Activated T-helper 2 cell treated with anti-CD3 and anti-CD28 coated beads, Interferon-gamma antibody, Interleukin-2, Interleukin-4, amounts not matched to agents 10 μg/mL and 5 μg/mL and 100 μg/mL, durations not matched to agents 14 hours and 24 hours and 36 hours (primary cell): ENCODE measurements around the gene TNFSF10. TPM values are rescaled to one million over a fixed set of nuclear protein-coding genes. Genes with fewer than 3 reads are reported as not detected.
A peak's percentile ranks its signal among the peaks of the same experiment; 100 is the strongest.

Experiments
- DNase-seq: peaks from one replicate; pipeline ENCODE4 v3.0.0; 2021; ENCODE audit warnings: low spot score
- H3K27ac Mint-ChIP-seq: one replicate; pipeline ENCODE4 v1.8.0; 2021; ENCODE audit warnings: mixed read lengths
- H3K27me3 Mint-ChIP-seq: one replicate; pipeline ENCODE4 v1.8.0; 2021; ENCODE audit warnings: low read depth, mixed read lengths
- H3K36me3 Mint-ChIP-seq: one replicate; pipeline ENCODE4 v1.8.0; 2021; ENCODE audit warnings: low read depth, mixed read lengths
- H3K4me1 Mint-ChIP-seq: one replicate; pipeline ENCODE4 v1.8.0; 2021; ENCODE audit warnings: low read depth, mixed read lengths
- H3K4me3 Mint-ChIP-seq: one replicate; pipeline ENCODE4 v1.8.0; 2021; ENCODE audit warnings: low read depth, mild to moderate bottlenecking, moderate library complexity, mixed read lengths
- H3K9me3 Mint-ChIP-seq: one replicate; pipeline ENCODE4 v1.8.0; 2021; ENCODE audit warnings: mixed read lengths
- intact Hi-C: fragments of 100-400 bp; cut with micrococcal nuclease; formaldehyde crosslinking; loops from one replicate; pipeline ENCODE4 v1.15.1; 2023
- total RNA-seq: library from RNA; stranded (reverse); gene quantifications from 2 replicates; pipeline ENCODE4 v1.2.3, GENCODE V29; 2022

Gene TNFSF10
- total RNA-seq, 1 donor from 2014 or later, result 54.8 TPM

- Mint-ChIP-seq H3K27ac (peak overlapping the region; percentile 92), H3K36me3 (peaks cover 62% of the 10 kb centered on the region), H3K4me3 (peak overlapping the region; percentile 98), H3K9me3 (no peaks in the 10 kb centered on the region), H3K27me3 (no peaks in the 10 kb centered on the region), H3K4me1 (peaks cover 62% of the 10 kb centered on the region)
- intact Hi-C loops, result no loop called here
- no peak for DNase-seq
Measured at GRCh38 chr3:172520301-172520831, 2.9 kb downstream of the TNFSF10 start.

- intact Hi-C loops, result loop anchor here (10.0 kb wide), 3 partner anchors 235 to 1235 kb away; partner anchors contain the start of genes ECT2 and PLD1
- Mint-ChIP-seq H3K27me3 (no peaks in the 10 kb centered on the region), H3K4me1 (peaks cover 63% of the 10 kb centered on the region), H3K36me3 (peaks cover 68% of the 10 kb centered on the region), H3K27ac (peak overlapping the region; percentile 70), H3K9me3 (no peaks in the 10 kb centered on the region), H3K4me3 (peak overlapping the region; percentile 98)
- DNase-seq, result no peak
Measured at GRCh38 chr3:172519740-172520139, 3.5 kb downstream of the TNFSF10 start.

- DNase-seq, result no peak
- no peaks in the 10 kb centered on the region for H3K27me3 Mint-ChIP-seq
- H3K27ac Mint-ChIP-seq, result peak overlapping the region; percentile 81
- H3K9me3 Mint-ChIP-seq, result no peaks in the 10 kb centered on the region
- peaks cover 75% of the 10 kb centered on the region for H3K36me3 Mint-ChIP-seq
- peaks cover 67% of the 10 kb centered on the region for H3K4me1 Mint-ChIP-seq
- intact Hi-C loops, result loop anchor here (1.0 to 10.0 kb wide), 4 partner anchors 39 to 1234 kb away; partner anchors contain the start of genes ECT2 and PLD1
- peak overlapping the region; percentile 98 for H3K4me3 Mint-ChIP-seq
Measured at GRCh38 chr3:172518929-172519640, 4.1 kb downstream of the TNFSF10 start.

GRCh38 chr3:172517859-172518466, 5.3 kb downstream of the TNFSF10 start:
- Mint-ChIP-seq H3K9me3 (no peaks in the 10 kb centered on the region), H3K36me3 (peaks cover 85% of the 10 kb centered on the region), H3K27ac (peak overlapping the region; percentile 91), H3K4me3 (peak overlapping the region; percentile 74), H3K4me1 (peaks cover 70% of the 10 kb centered on the region), H3K27me3 (no peaks in the 10 kb centered on the region)
- intact Hi-C loops, result loop anchor here (1.0 to 10.0 kb wide), 11 partner anchors 12 to 1233 kb away; partner anchors contain the start of genes ECT2, PLD1 and TNIK
- peak; percentile 64 for DNase-seq

- peak; percentile 32 for DNase-seq
- Mint-ChIP-seq H3K36me3 (peaks cover 90% of the 10 kb centered on the region), H3K4me3 (peak overlapping the region; percentile 74), H3K4me1 (peaks cover 82% of the 10 kb centered on the region), H3K9me3 (no peaks in the 10 kb centered on the region), H3K27me3 (no peaks in the 10 kb centered on the region), H3K27ac (peak overlapping the region; percentile 91)
- intact Hi-C loops, result loop anchor here (1.0 to 10.0 kb wide), 10 partner anchors 14 to 1232 kb away; partner anchors contain the start of genes ECT2, PLD1 and TNIK
Measured at GRCh38 chr3:172516318-172517214, 6.7 kb downstream of the TNFSF10 start.

GRCh38 chr3:172515130-172515918, 7.9 kb downstream of the TNFSF10 start:
- Mint-ChIP-seq H3K27ac (peak overlapping the region; percentile 91), H3K4me3 (peak overlapping the region; percentile 59), H3K36me3 (peaks cover 90% of the 10 kb centered on the region), H3K4me1 (peaks cover 83% of the 10 kb centered on the region), H3K9me3 (no peaks in the 10 kb centered on the region), H3K27me3 (no peaks in the 10 kb centered on the region)
- intact Hi-C loops, result loop anchor here (10.0 kb wide), 3 partner anchors 239 to 1231 kb away; partner anchors contain the start of genes ECT2 and PLD1
- no peak for DNase-seq

GRCh38 chr3:172514678-172515077, 8.6 kb downstream of the TNFSF10 start:
- intact Hi-C loops, result loop anchor here (5.0 to 10.0 kb wide), 4 partner anchors 240 to 1230 kb away; partner anchors contain the start of genes ECT2 and PLD1
- Mint-ChIP-seq H3K27me3 (no peaks in the 10 kb centered on the region), H3K4me1 (peaks cover 83% of the 10 kb centered on the region), H3K4me3 (peak overlapping the region; percentile 41), H3K36me3 (peaks cover 92% of the 10 kb centered on the region), H3K27ac (peak overlapping the region; percentile 39), H3K9me3 (no peaks in the 10 kb centered on the region)
- DNase-seq, result no peak

- H3K9me3 Mint-ChIP-seq, result no peaks in the 10 kb centered on the region
- peak overlapping the region; percentile 37 for H3K4me3 Mint-ChIP-seq
- H3K27me3 Mint-ChIP-seq, result no peaks in the 10 kb centered on the region
- intact Hi-C loops, result loop anchor here (2.0 to 10.0 kb wide), 5 partner anchors 37 to 1229 kb away; partner anchors contain the start of genes ECT2 and PLD1
- H3K4me1 Mint-ChIP-seq, result peaks cover 82% of the 10 kb centered on the region
- peak overlapping the region; percentile 76 for H3K27ac Mint-ChIP-seq
- H3K36me3 Mint-ChIP-seq, result peaks cover 96% of the 10 kb centered on the region
- DNase-seq, result no peak
Measured at GRCh38 chr3:172513488-172513887, 9.7 kb downstream of the TNFSF10 start.

GRCh38 chr3:172511783-172512762, 11.2 kb downstream of the TNFSF10 start:
- intact Hi-C loops, result loop anchor here (1.0 to 10.0 kb wide), 10 partner anchors 18 to 1227 kb away; partner anchors contain the start of genes ECT2 and PLD1
- H3K27ac Mint-ChIP-seq, result peak overlapping the region; percentile 90
- H3K36me3 Mint-ChIP-seq, result peaks cover 97% of the 10 kb centered on the region
- H3K4me3 Mint-ChIP-seq, result peak overlapping the region; percentile 43
- no peaks in the 10 kb centered on the region for H3K27me3 Mint-ChIP-seq
- DNase-seq, result peak; percentile 63
- H3K9me3 Mint-ChIP-seq, result no peaks in the 10 kb centered on the region
- H3K4me1 Mint-ChIP-seq, result peaks cover 75% of the 10 kb centered on the region

GRCh38 chr3:172506094-172506493, 17.1 kb downstream of the TNFSF10 start:
- Mint-ChIP-seq H3K27ac (peak overlapping the region; percentile 64), H3K4me3 (no peak overlapping the region), H3K27me3 (no peaks in the 10 kb centered on the region), H3K36me3 (peaks cover 89% of the 10 kb centered on the region), H3K9me3 (peaks cover 20% of the 10 kb centered on the region), H3K4me1 (peaks cover 34% of the 10 kb centered on the region)
- intact Hi-C loops, result no loop called here
- DNase-seq, result no peak
